Bronchial epithelial cell (primary cell): ENCODE results near the gene GFER. TPM values are rescaled to one million over a fixed set of nuclear protein-coding genes. Genes with fewer than 3 reads are reported as not detected.

ENCODE experiments used
- DNase-seq: peaks from one replicate; pipeline ENCODE4 v3.0.0-alpha.2; 2010; ENCODE audit warnings: low read depth
- FAIRE-seq: peaks from 2 replicates; lab custom pipeline; 2011; peaks lifted over from hg19 to GRCh38; lab: Jason Lieb, UNC
- H3K27me3 ChIP-seq: 2 replicates; pipeline ENCODE4 v1.5.1; 2011; ENCODE audit warnings: low read length; ENCODE audit not compliant: control insufficient read depth, insufficient read depth
- H3K36me3 ChIP-seq: 2 replicates; pipeline ENCODE4 v1.5.1; 2011; ENCODE audit warnings: low read length; ENCODE audit not compliant: control insufficient read depth, insufficient read depth
- H3K4me3 ChIP-seq: 2 replicates; pipeline ENCODE4 v1.5.1; 2011; ENCODE audit warnings: mild to moderate bottlenecking, low read depth, low read length, control low read depth
- CTCF ChIP-seq: IDR thresholded peaks from 2 replicates; pipeline ENCODE4 v1.5.1; 2011; ENCODE audit warnings: mild to moderate bottlenecking, moderate library complexity, low read length, control low read depth, inconsistent platforms; ENCODE audit not compliant: insufficient read depth, severe bottlenecking
- total RNA-seq: library from RNA; depleted of rRNA; stranded (reverse); fragments of >200 nt; gene quantifications from 2 replicates; pipeline ENCODE4 v1.2.1, GENCODE V29; 2014

Gene GFER
- total RNA-seq, 1 donor from 2014 or later: 16.1 TPM

GRCh38 chr16:2035431-2036199 lies 51.6 kb downstream of the GFER start:
- Histone ChIP-seq H3K4me3 (no peak overlapping the region), H3K27me3 (no peaks in the 10 kb centered on the region), H3K36me3 (peaks cover 2% of the 10 kb centered on the region)
- no peak for TF ChIP-seq CTCF
- FAIRE-seq (no peak), DNase-seq (no peak)

DNA sequence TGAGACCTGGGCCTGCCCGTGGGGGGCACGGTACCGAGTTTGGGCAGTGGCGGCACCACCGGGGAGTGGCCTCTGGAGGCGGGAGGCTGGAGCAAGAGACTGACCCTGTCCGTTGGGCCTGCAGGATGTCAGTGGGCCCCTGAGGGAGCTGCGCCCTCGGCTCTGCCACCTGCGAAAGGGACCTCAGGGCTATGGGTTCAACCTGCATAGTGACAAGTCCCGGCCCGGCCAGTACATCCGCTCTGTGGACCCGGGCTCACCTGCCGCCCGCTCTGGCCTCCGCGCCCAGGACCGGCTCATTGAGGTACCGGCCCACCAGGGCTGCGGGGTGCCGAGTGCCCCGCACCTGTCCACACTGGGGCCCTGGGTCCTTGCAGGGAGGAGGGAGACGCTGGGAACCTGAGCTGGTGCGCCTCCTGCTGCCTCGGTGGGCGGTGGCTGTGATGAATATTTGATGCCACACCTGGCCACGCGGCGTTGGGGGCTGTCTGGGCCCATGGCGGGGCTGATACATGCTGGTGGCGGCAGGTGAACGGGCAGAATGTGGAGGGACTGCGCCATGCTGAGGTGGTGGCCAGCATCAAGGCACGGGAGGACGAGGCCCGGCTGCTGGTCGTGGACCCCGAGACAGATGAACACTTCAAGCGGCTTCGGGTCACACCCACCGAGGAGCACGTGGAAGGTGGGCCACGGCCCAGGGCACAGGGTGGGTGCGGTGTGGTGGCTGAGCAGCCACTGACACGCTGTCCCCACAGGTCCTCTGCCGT lies 52.4 kb downstream of the GFER start:
- no peaks in the 10 kb centered on the region for H3K27me3 ChIP-seq
- H3K36me3 ChIP-seq: peaks cover 2% of the 10 kb centered on the region
- DNase-seq (no peak), FAIRE-seq (no peak)
- no peak overlapping the region for H3K4me3 ChIP-seq
- no peak for TF ChIP-seq CTCF

GRCh38 chr16:2037115-2037514 lies 53.1 kb downstream of the GFER start:
- DNase-seq: no peak
- no peak for TF ChIP-seq CTCF
- H3K4me3 ChIP-seq: no peak overlapping the region
- no peaks in the 10 kb centered on the region for H3K27me3 ChIP-seq
- peaks cover 2% of the 10 kb centered on the region for H3K36me3 ChIP-seq
- FAIRE-seq: no peak

Other genes starting within 250 kb of the GFER start
- 48.5 and 56.9 TPM in 2 replicates for gene NME3, start 212.7 kb upstream of the GFER start, total RNA-seq
- gene EME2, start 211.4 kb upstream of the GFER start, total RNA-seq: 5.8 and 6.1 TPM in 2 replicates
- gene MRPS34, start 211.1 kb upstream of the GFER start, total RNA-seq: 71.3 and 74.8 TPM in 2 replicates
- gene SPSB3, start 201.6 kb upstream of the GFER start, total RNA-seq: 35.5 and 48.2 TPM in 2 replicates
- 60.2 and 82.9 TPM in 2 replicates for gene NUBP2, start 201.2 kb upstream of the GFER start, total RNA-seq
- gene IGFALS, start 190.5 kb upstream of the GFER start, total RNA-seq: under 0.01 TPM in 1 of 2 replicates, not detected in the other
- 60.0 and 91.8 TPM in 2 replicates for gene HAGH, start 157.4 kb upstream of the GFER start, total RNA-seq
- 61.6 and 61.9 TPM in 2 replicates for gene FAHD1, start 157.0 kb upstream of the GFER start, total RNA-seq
- gene MEIOB, start 112.0 kb upstream of the GFER start, total RNA-seq: 0.26 TPM in 1 of 2 replicates, not detected in the other
- gene HS3ST6, start 65.8 kb upstream of the GFER start, total RNA-seq: 2.2 TPM in 1 of 2 replicates, not detected in the other
- 2.9 and 6.0 TPM in 2 replicates for gene MSRB1, start 41.0 kb upstream of the GFER start, total RNA-seq
- under 0.01 and 0.13 TPM in 2 replicates for gene RPL3L, start 29.5 kb upstream of the GFER start, total RNA-seq
- gene NDUFB10, start 24.7 kb upstream of the GFER start, total RNA-seq: 115 and 219 TPM in 2 replicates
- gene RPS2, start 19.4 kb upstream of the GFER start, total RNA-seq: 5,082 and 6,563 TPM in 2 replicates
- not detected in 2 replicates for gene RNF151, start 17.3 kb upstream of the GFER start, total RNA-seq
- gene TBL3, start 12.1 kb upstream of the GFER start, total RNA-seq: 38.5 and 44.5 TPM in 2 replicates
- 1.6 and 2.0 TPM in 2 replicates for gene NOXO1, start 2.7 kb upstream of the GFER start, total RNA-seq
- gene SYNGR3, start 5.8 kb downstream of the GFER start, total RNA-seq: 2.9 and 5.2 TPM in 2 replicates
- gene ZNF598, start 25.6 kb downstream of the GFER start, total RNA-seq: 26.3 and 31.9 TPM in 2 replicates
- 0.13 TPM in 1 of 2 replicates, not detected in the other for gene NPW, start 35.6 kb downstream of the GFER start, total RNA-seq
- gene NHERF2, start 42.7 kb downstream of the GFER start, total RNA-seq: 15.8 and 20.1 TPM in 2 replicates
- gene NTHL1, start 63.6 kb downstream of the GFER start, total RNA-seq: 18.6 and 44.0 TPM in 2 replicates
- 25.0 and 34.7 TPM in 2 replicates for gene TSC2, start 63.8 kb downstream of the GFER start, total RNA-seq
- gene PKD1, start 151.7 kb downstream of the GFER start, total RNA-seq: 56.1 and 114 TPM in 2 replicates
- gene RAB26, start 164.4 kb downstream of the GFER start, total RNA-seq: 0.26 and 0.90 TPM in 2 replicates
- gene TRAF7, start 171.6 kb downstream of the GFER start, total RNA-seq: 47.4 and 50.2 TPM in 2 replicates
- under 0.01 and 1.8 TPM in 2 replicates for gene CASKIN1, start 212.4 kb downstream of the GFER start, total RNA-seq
- 10.9 and 11.6 TPM in 2 replicates for gene MLST8, start 221.3 kb downstream of the GFER start, total RNA-seq
- gene BRICD5, start 226.7 kb downstream of the GFER start, total RNA-seq: 0.53 and 1.2 TPM in 2 replicates
- 9.1 and 9.5 TPM in 2 replicates for gene PGP, start 230.6 kb downstream of the GFER start, total RNA-seq
- gene E4F1, start 239.4 kb downstream of the GFER start, total RNA-seq: 26.6 and 34.4 TPM in 2 replicates